HEK293 (cell line): Measurements from ENCODE around the gene FOXP1.

Experiments
- AEBP2 ChIP-seq: fragments of 450-650 bp; formaldehyde crosslinking; IDR thresholded peaks from 2 replicates; pipeline ENCODE4 v1.5.1; 2016; ENCODE audit warnings: missing biosample characterization, missing genetic modification characterization, borderline replicate concordance
- BCL6B ChIP-seq: fragments of 450-650 bp; formaldehyde crosslinking; IDR thresholded peaks from 2 replicates; pipeline ENCODE4 v1.5.1; 2017; ENCODE audit warnings: missing biosample characterization, missing genetic modification characterization
- GFI1B ChIP-seq: fragments of 450-650 bp; formaldehyde crosslinking; IDR thresholded peaks from 2 replicates; pipeline ENCODE4 v1.5.1; 2016; ENCODE audit warnings: missing biosample characterization, missing genetic modification characterization
- GLI4 ChIP-seq: fragments of 450-650 bp; formaldehyde crosslinking; IDR thresholded peaks from 2 replicates; pipeline ENCODE4 v1.5.1; 2016; ENCODE audit warnings: missing biosample characterization, missing genetic modification characterization
- KLF8 ChIP-seq: fragments of 450-650 bp; formaldehyde crosslinking; IDR thresholded peaks from 2 replicates; pipeline ENCODE4 v1.5.1; 2016; ENCODE audit warnings: missing biosample characterization, missing genetic modification characterization
- PRDM1 ChIP-seq: fragments of 450-650 bp; formaldehyde crosslinking; IDR thresholded peaks from 2 replicates; pipeline ENCODE4; 2016; ENCODE audit warnings: missing biosample characterization, missing genetic modification characterization
- RBAK ChIP-seq: fragments of 450-650 bp; formaldehyde crosslinking; IDR thresholded peaks from 2 replicates; pipeline ENCODE4 v1.5.1; 2016; ENCODE audit warnings: missing biosample characterization, missing genetic modification characterization
- REPIN1 ChIP-seq: fragments of 450-650 bp; formaldehyde crosslinking; IDR thresholded peaks from 2 replicates; pipeline ENCODE4 v1.5.1; 2017; ENCODE audit warnings: missing biosample characterization, missing genetic modification characterization, low read depth
- REST ChIP-seq: fragments of 450-650 bp; formaldehyde crosslinking; IDR thresholded peaks from 2 replicates; pipeline ENCODE4 v1.5.1; 2016; ENCODE audit warnings: missing biosample characterization, missing genetic modification characterization
- SP2 ChIP-seq: fragments of 450-650 bp; formaldehyde crosslinking; IDR thresholded peaks from 2 replicates; pipeline ENCODE4 v1.5.1; 2016; ENCODE audit warnings: missing biosample characterization, missing genetic modification characterization
- ZBTB20 ChIP-seq: fragments of 450-650 bp; formaldehyde crosslinking; IDR thresholded peaks from 2 replicates; pipeline ENCODE4 v1.5.1; 2016; ENCODE audit warnings: missing biosample characterization, missing genetic modification characterization
- ZBTB49 ChIP-seq: fragments of 450-650 bp; formaldehyde crosslinking; IDR thresholded peaks from 2 replicates; pipeline ENCODE4 v1.5.1; 2016; ENCODE audit warnings: missing biosample characterization, missing genetic modification characterization, low read depth
- ZFP3 ChIP-seq: fragments of 450-650 bp; formaldehyde crosslinking; IDR thresholded peaks from 2 replicates; pipeline ENCODE4 v1.5.1; 2016; ENCODE audit warnings: low read depth, missing biosample characterization, missing genetic modification characterization
- ZFP69B ChIP-seq: fragments of 450-650 bp; formaldehyde crosslinking; IDR thresholded peaks from 2 replicates; pipeline ENCODE4 v1.5.1; 2016; ENCODE audit warnings: missing biosample characterization, missing genetic modification characterization
- ZNF112 ChIP-seq: fragments of 450-650 bp; formaldehyde crosslinking; IDR thresholded peaks from 2 replicates; pipeline ENCODE4 v1.5.0; 2017; ENCODE audit warnings: missing biosample characterization, missing genetic modification characterization
- ZNF133 ChIP-seq: fragments of 450-650 bp; formaldehyde crosslinking; IDR thresholded peaks from 2 replicates; pipeline ENCODE4 v1.5.1; 2016; ENCODE audit warnings: missing biosample characterization, missing genetic modification characterization
- ZNF16 ChIP-seq: fragments of 450-650 bp; formaldehyde crosslinking; IDR thresholded peaks from 2 replicates; pipeline ENCODE4 v1.5.1; 2016; ENCODE audit warnings: low read depth, missing biosample characterization, missing genetic modification characterization
- ZNF184 ChIP-seq: fragments of 450-650 bp; IDR thresholded peaks from 2 replicates; pipeline ENCODE4 v1.5.1; 2018; ENCODE audit warnings: missing biosample characterization, mild to moderate bottlenecking, missing genetic modification characterization
- ZNF302 ChIP-seq: fragments of 450-650 bp; formaldehyde crosslinking; IDR thresholded peaks from 2 replicates; pipeline ENCODE4 v1.5.1; 2016; ENCODE audit warnings: missing biosample characterization, missing genetic modification characterization, low read depth
- ZNF473 ChIP-seq: fragments of 450-650 bp; formaldehyde crosslinking; IDR thresholded peaks from 2 replicates; pipeline ENCODE4 v1.5.1; 2017; ENCODE audit warnings: missing biosample characterization, missing genetic modification characterization
- ZNF639 ChIP-seq: fragments of 450-650 bp; formaldehyde crosslinking; IDR thresholded peaks from 2 replicates; pipeline ENCODE4 v1.5.1; 2016; ENCODE audit warnings: missing biosample characterization, missing genetic modification characterization
- ZNF701 ChIP-seq: fragments of 450-650 bp; formaldehyde crosslinking; IDR thresholded peaks from 2 replicates; pipeline ENCODE4 v1.5.1; 2016; ENCODE audit warnings: missing biosample characterization, missing genetic modification characterization
- TF ChIP-seq, protein P1 (sequence below): fragments of 450-650 bp; formaldehyde crosslinking; IDR thresholded peaks from 2 replicates; pipeline ENCODE4 v1.5.1; 2017; ENCODE audit warnings: missing biosample characterization, missing genetic modification characterization
- TF ChIP-seq, protein P2 (sequence below): fragments of 450-650 bp; IDR thresholded peaks from 2 replicates; pipeline ENCODE4 v1.5.1; 2018; ENCODE audit warnings: missing biosample characterization, missing genetic modification characterization
- TF ChIP-seq, protein P3 (sequence below): fragments of 450-650 bp; formaldehyde crosslinking; IDR thresholded peaks from 2 replicates; pipeline ENCODE4 v1.5.1; 2016; ENCODE audit warnings: missing biosample characterization, missing genetic modification characterization

FOXP1 gene

GRCh38 chr3:71247221-71247957 is 336.1 kb downstream of the FOXP1 start (continued):
- TF ChIP-seq BCL6B (tag by site-specific recombination) = no peak
- no peak for TF ChIP-seq ZNF16
- peak; percentile 21; the same call in 1 of the 2 replicates for TF ChIP-seq KLF8 (tag by site-specific recombination)
- no peak for TF ChIP-seq REPIN1 (tag by site-specific recombination)
- no peak for TF ChIP-seq ZNF639 (tag by site-specific recombination)
- no peak for TF ChIP-seq ZFP3 (tag by site-specific recombination)
- TF ChIP-seq, protein P1, sequence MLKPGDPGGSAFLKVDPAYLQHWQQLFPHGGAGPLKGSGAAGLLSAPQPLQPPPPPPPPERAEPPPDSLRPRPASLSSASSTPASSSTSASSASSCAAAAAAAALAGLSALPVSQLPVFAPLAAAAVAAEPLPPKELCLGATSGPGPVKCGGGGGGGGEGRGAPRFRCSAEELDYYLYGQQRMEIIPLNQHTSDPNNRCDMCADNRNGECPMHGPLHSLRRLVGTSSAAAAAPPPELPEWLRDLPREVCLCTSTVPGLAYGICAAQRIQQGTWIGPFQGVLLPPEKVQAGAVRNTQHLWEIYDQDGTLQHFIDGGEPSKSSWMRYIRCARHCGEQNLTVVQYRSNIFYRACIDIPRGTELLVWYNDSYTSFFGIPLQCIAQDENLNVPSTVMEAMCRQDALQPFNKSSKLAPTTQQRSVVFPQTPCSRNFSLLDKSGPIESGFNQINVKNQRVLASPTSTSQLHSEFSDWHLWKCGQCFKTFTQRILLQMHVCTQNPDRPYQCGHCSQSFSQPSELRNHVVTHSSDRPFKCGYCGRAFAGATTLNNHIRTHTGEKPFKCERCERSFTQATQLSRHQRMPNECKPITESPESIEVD (tag by site-specific recombination) = no peak
- TF ChIP-seq SP2 = peak; percentile 65
- TF ChIP-seq ZBTB49 = no peak
- no peak for TF ChIP-seq ZNF133 (tag by site-specific recombination)
- TF ChIP-seq, protein P2, sequence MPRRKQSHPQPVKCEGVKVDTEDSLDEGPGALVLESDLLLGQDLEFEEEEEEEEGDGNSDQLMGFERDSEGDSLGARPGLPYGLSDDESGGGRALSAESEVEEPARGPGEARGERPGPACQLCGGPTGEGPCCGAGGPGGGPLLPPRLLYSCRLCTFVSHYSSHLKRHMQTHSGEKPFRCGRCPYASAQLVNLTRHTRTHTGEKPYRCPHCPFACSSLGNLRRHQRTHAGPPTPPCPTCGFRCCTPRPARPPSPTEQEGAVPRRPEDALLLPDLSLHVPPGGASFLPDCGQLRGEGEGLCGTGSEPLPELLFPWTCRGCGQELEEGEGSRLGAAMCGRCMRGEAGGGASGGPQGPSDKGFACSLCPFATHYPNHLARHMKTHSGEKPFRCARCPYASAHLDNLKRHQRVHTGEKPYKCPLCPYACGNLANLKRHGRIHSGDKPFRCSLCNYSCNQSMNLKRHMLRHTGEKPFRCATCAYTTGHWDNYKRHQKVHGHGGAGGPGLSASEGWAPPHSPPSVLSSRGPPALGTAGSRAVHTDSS (tag by site-specific recombination) = no peak
- no peak for TF ChIP-seq REST (tag by site-specific recombination)
- TF ChIP-seq AEBP2 (tag by site-specific recombination) = no peak
- TF ChIP-seq ZNF302 = no peak
- TF ChIP-seq GFI1B (tag by site-specific recombination) = no peak
- TF ChIP-seq, protein P3, sequence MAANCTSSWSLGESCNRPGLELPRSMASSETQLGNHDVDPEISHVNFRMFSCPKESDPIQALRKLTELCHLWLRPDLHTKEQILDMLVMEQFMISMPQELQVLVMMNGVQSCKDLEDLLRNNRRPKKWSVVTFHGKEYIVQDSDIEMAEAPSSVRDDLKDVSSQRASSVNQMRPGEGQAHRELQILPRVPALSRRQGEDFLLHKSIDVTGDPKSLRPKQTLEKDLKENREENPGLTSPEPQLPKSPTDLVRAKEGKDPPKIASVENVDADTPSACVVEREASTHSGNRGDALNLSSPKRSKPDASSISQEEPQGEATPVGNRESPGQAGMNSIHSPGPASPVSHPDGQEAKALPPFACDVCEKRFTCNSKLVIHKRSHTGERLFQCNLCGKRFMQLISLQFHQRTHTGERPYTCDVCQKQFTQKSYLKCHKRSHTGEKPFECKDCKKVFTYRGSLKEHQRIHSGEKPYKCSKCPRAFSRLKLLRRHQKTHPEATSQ (tag by site-specific recombination) = no peak
- no peak for TF ChIP-seq ZBTB20 (tag by site-specific recombination)
- TF ChIP-seq ZNF184 (tag by site-specific recombination) = no peak
- TF ChIP-seq ZFP69B (tag by site-specific recombination) = no peak
- TF ChIP-seq PRDM1 (tag by site-specific recombination) = peak; percentile 50; the same call in 1 of the 2 replicates
- TF ChIP-seq ZNF701 (tag by site-specific recombination) = no peak
- no peak for TF ChIP-seq RBAK (tag by site-specific recombination)
- TF ChIP-seq ZNF473 (tag by site-specific recombination) = no peak
- TF ChIP-seq GLI4 (tag by site-specific recombination) = no peak
- no peak for TF ChIP-seq ZNF112
